Osteoblast (primary cell): ENCODE data around the gene SLC27A5. TPM values are rescaled to one million over a fixed set of nuclear protein-coding genes. Genes with fewer than 3 reads are reported as not detected.
"Not testable (repeated sequence)": the region's sequence is repeated elsewhere in the genome, so short reads cannot be mapped to it uniquely, and the experiment has no call there.

Experiments
- DNase-seq: peaks from one replicate; pipeline ENCODE4 v3.0.0; 2011; ENCODE audit warnings: low spot score, mixed read lengths; ENCODE audit not compliant: insufficient read length; ENCODE audit errors: missing footprints
- H2AFZ ChIP-seq: 2 replicates; pipeline ENCODE4 v1.6.0; 2011; ENCODE audit warnings: mild to moderate bottlenecking, low read length
- H3K27ac ChIP-seq: 2 replicates; pipeline ENCODE4 v1.5.1; 2011; ENCODE audit warnings: mild to moderate bottlenecking, low read depth, low read length, moderate library complexity
- H3K27me3 ChIP-seq: 2 replicates; pipeline ENCODE4 v1.6.0; 2012; ENCODE audit warnings: mild to moderate bottlenecking, control low read depth, inconsistent platforms, low read length, moderate library complexity; ENCODE audit not compliant: insufficient read depth
- H3K36me3 ChIP-seq: 2 replicates; pipeline ENCODE4 v1.5.1; 2011; ENCODE audit warnings: mild to moderate bottlenecking, low read length, control low read depth, moderate library complexity; ENCODE audit not compliant: insufficient read depth
- H3K4me1 ChIP-seq: 2 replicates; pipeline ENCODE4 v1.5.1; 2011; ENCODE audit warnings: mild to moderate bottlenecking, low read length, control low read depth, moderate library complexity; ENCODE audit not compliant: insufficient read depth
- H3K4me2 ChIP-seq: 2 replicates; pipeline ENCODE4 v1.6.0; 2011; ENCODE audit warnings: mild to moderate bottlenecking, low read length; ENCODE audit not compliant: insufficient read depth
- H3K4me3 ChIP-seq: fragments of 200-600 bp; sonication (generic); 3 replicates; pipeline ENCODE4 v1.5.1; 2012; ENCODE audit warnings: mild to moderate bottlenecking, low read length, inconsistent platforms; ENCODE audit not compliant: insufficient read depth
- H3K79me2 ChIP-seq: 2 replicates; pipeline ENCODE4 v1.6.0; 2012; ENCODE audit warnings: mild to moderate bottlenecking, low read length, control low read depth, inconsistent platforms; ENCODE audit not compliant: insufficient read depth
- H3K9me3 ChIP-seq: 2 replicates; pipeline ENCODE4 v1.5.1; 2011; ENCODE audit warnings: low read depth, low read length, control low read depth
- H4K20me1 ChIP-seq: 2 replicates; pipeline ENCODE4 v1.6.0; 2012; ENCODE audit warnings: mild to moderate bottlenecking, low read length, control low read depth; ENCODE audit not compliant: insufficient read depth
- total RNA-seq: library from RNA; depleted of rRNA; stranded (reverse); fragments of >200 nt; gene quantifications from 2 replicates; pipeline ENCODE4 v1.2.3, GENCODE V29; 2012
- TF ChIP-seq, protein P1 (sequence below): IDR thresholded peaks from 2 replicates; pipeline ENCODE4 v1.5.1; 2011; ENCODE audit warnings: mild to moderate bottlenecking, low read depth, low read length, moderate library complexity; ENCODE audit errors: extremely low read depth

The SLC27A5 gene
- total RNA-seq, 1 donor, result 6.5 TPM

DNA sequence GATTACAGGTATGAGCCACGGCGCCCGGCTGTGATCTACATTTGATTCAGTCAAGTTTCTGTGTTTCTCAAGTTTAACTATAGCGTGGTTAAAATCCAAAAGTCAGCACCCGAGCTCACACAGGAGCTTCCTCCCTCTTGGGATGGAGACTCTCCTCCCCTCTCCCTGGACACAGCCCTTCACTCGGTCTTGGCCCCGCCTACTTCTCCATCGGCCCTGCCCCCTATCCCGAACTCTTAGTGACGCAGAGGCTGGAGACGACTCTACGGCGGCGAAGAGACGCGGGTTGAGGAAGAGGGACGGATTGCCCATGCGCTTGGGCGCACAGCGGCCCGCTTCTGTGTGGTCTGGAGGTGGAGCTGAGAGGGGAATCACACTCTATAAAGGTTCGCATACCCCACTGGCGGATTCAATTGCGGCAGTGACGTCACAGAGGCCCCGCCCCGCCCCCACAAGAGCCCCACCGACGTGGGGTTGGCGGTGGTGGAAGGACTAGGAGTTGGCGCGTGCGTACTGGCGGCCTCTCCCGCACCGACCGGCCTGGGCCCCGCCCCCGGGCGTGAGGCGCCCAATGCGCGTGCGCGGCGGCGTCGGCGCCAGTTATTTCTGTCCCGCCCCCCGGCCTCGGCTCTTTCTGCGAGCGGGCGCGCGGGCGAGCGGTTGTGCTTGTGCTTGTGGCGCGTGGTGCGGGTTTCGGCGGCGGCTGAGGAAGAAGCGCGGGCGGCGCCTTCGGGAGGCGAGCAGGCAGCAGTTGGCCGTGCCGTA is 32.2 kb upstream of the SLC27A5 start, which contains the start of gene TRIM28:
Gene TRIM28, plus strand, starts transcription at position 239 of the 765 bp plus-strand sequence. CDS start 694 bp downstream, outside the sequence.
- H3K27ac ChIP-seq, result peak within 1 kb of the TSS; percentile 90
- peak within 1 kb of the TSS; percentile 96 for H3K4me3 ChIP-seq
- H3K4me1 ChIP-seq, result peaks cover 14% of the 10 kb centered on the region
- H3K4me2 ChIP-seq, result peak within 1 kb of the TSS; percentile 87
- peaks cover 38% of the 10 kb centered on the region for H4K20me1 ChIP-seq
- peak; percentile 100 for DNase-seq
- TF ChIP-seq, protein P1, sequence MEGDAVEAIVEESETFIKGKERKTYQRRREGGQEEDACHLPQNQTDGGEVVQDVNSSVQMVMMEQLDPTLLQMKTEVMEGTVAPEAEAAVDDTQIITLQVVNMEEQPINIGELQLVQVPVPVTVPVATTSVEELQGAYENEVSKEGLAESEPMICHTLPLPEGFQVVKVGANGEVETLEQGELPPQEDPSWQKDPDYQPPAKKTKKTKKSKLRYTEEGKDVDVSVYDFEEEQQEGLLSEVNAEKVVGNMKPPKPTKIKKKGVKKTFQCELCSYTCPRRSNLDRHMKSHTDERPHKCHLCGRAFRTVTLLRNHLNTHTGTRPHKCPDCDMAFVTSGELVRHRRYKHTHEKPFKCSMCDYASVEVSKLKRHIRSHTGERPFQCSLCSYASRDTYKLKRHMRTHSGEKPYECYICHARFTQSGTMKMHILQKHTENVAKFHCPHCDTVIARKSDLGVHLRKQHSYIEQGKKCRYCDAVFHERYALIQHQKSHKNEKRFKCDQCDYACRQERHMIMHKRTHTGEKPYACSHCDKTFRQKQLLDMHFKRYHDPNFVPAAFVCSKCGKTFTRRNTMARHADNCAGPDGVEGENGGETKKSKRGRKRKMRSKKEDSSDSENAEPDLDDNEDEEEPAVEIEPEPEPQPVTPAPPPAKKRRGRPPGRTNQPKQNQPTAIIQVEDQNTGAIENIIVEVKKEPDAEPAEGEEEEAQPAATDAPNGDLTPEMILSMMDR, result no peak
- H3K79me2 ChIP-seq, result peaks cover 44% of the 10 kb centered on the region
- H3K9me3 ChIP-seq, result no peaks in the 10 kb centered on the region
- H3K36me3 ChIP-seq, result peaks cover 29% of the 10 kb centered on the region
- H2AFZ ChIP-seq, result peak within 1 kb of the TSS; percentile 91
- peaks cover 19% of the 10 kb centered on the region for H3K27me3 ChIP-seq

DNA sequence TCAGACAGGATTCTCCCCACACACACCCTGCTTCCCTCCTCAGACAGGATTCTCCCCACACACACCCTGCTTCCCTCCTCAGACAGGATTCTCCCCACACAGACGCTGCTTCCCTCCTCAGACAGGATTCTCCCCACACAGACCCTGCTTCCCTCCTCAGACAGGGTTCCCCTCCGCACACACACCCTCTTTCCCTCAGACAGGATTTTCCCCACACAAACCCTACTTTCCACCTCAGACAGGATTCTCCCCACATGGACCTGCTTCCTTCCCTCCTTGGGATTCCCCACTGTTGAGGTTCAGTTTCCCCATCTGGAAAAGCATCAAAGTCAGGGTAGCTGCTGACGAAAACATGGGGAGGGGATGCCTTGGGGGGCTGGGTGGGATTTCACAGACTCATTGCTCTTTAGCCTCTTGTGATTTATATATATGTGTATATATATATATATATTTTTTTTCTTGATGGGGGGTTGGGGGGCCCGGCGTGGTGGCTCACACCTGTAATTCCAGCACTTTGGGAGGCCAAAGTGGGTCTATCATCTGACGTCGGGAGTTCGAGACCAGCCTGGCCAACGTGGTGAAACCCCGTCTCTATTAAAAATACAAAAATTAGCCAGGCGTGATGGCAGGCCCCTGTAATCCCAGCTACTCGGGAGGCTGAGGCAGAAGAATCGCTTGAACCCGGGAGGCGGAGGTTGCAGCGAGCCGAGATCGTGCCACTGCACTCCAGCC is 31.0 kb upstream of the SLC27A5 start:
- not testable (repeated sequence) for H3K4me3 ChIP-seq, H3K27ac ChIP-seq, H3K4me2 ChIP-seq, H2AFZ ChIP-seq, H3K9me3 ChIP-seq
- H3K27me3 ChIP-seq, result peaks cover 31% of the 10 kb centered on the region
- peaks cover 32% of the 10 kb centered on the region for H3K79me2 ChIP-seq
- H3K4me1 ChIP-seq, result peaks cover 14% of the 10 kb centered on the region
- H4K20me1 ChIP-seq, result peaks cover 29% of the 10 kb centered on the region
- peak; percentile 11 for DNase-seq
- H3K36me3 ChIP-seq, result peaks cover 17% of the 10 kb centered on the region

DNA sequence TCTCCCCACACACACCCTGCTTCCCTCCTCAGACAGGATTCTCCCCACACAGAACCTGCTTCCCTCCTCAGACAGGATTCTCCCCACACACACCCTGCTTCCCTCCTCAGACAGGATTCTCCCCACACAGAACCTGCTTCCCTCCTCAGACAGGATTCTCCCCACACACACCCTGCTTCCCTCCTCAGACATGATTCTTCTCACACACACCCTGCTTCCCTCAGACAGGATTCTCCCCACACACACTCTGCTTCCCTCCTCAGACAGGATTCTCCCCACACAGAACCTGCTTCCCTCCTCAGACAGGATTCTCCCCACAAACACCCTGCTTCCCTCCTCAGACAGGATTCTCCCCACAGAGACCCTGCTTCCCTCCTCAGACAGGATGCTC is 27.4 kb upstream of the SLC27A5 start:
- not testable (repeated sequence) for H3K4me2 ChIP-seq, H2AFZ ChIP-seq, H3K9me3 ChIP-seq, DNase-seq, H3K27ac ChIP-seq, H4K20me1 ChIP-seq, H3K4me1 ChIP-seq, H3K4me3 ChIP-seq, H3K36me3 ChIP-seq, H3K79me2 ChIP-seq
- peaks cover 41% of the 10 kb centered on the region for H3K27me3 ChIP-seq

DNA sequence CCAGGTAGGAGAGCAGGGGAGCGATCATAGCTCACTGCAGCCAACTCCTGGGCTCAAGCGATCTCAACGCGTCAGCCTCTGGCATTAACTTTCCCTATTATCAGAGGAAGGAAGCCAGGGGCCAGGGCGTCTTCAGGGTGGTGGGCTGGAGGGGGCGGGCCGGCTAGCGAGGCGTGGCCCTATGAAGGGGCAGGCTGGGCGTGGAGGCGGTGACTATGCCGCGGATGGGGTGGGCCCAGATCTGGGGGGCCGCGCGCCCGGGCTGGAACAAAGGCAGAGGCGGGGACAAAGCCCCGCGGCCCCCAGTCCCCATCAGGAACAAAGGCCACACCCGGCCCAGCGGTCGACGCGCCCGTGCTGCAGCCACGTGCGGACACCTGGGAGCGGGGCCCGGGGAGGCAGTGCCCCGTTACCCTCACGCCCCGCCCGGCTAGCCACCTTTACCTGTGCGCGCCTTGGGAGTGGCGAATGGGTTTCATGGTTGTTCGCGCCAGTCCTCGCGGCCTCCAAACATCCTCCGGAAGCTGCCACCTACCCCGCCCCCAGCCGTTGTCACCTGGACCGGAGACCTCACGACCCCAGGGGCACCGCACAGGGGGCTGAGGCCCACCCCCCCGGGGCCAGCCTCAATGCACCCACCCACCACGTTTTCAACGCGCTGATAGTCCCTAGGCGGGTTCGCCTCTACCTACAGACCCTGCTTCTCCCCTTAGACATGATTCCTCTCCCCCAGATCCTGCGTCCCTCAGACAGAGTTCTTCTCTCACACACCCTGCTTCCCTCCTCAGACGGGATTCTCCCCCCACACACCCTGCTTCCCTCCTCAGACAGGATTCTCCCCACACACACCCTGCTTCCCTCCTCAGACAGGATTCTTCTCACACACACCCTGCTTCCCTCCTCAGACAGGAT is 26.7 kb upstream of the SLC27A5 start:
- Histone ChIP-seq H2AFZ (no peak overlapping the region), H3K79me2 (no peaks in the 10 kb centered on the region), H3K4me1 (no peaks in the 10 kb centered on the region), H3K4me3 (no peak overlapping the region), H3K27ac (no peak overlapping the region), H3K9me3 (no peaks in the 10 kb centered on the region), H3K36me3 (no peaks in the 10 kb centered on the region), H3K4me2 (no peak overlapping the region), H3K27me3 (peaks cover 41% of the 10 kb centered on the region), H4K20me1 (no peaks in the 10 kb centered on the region)
- TF ChIP-seq, protein P1, result no peak
- peak; percentile 21 for DNase-seq
